Thyroid gland (tissue), 4 donors: ENCODE measurements around the gene SLC28A1. TPM values are rescaled to one million over a fixed set of nuclear protein-coding genes. Genes with fewer than 3 reads are reported as not detected.

ENCODE experiments used
- DNase-seq, 2 donors: peaks; one replicate each; pipeline ENCODE4 v3.0.0-alpha.2; 2019
- H3K27ac ChIP-seq, 3 donors: fragments of 200-600 bp; sonication (generic); 1 replicate in 2 of 3; 2 replicates in 1 of 3; pipeline ENCODE4 v1.5.1; 2016 to 2019; ENCODE audit warnings: mild to moderate bottlenecking in 1 of 3, moderate library complexity in 1 of 3
- H3K27me3 ChIP-seq: fragments of 200-600 bp; sonication (generic); one replicate; pipeline ENCODE4 v1.5.1; 2019
- H3K36me3 ChIP-seq, 2 donors: fragments of 200-600 bp; sonication (generic); one replicate each; pipeline ENCODE4 v1.5.1; 2016 to 2019
- H3K4me1 ChIP-seq, 2 donors: fragments of 200-600 bp; sonication (generic); one replicate each; pipeline ENCODE4 v1.5.1; 2017 to 2019
- H3K4me3 ChIP-seq, 3 donors: fragments of 200-600 bp; sonication (generic); replicated peaks in 1 of 3; 1 replicate in 2 of 3; 2 replicates in 1 of 3; pipeline ENCODE4 v1.5.1; 2016; ENCODE audit warnings: mild to moderate bottlenecking in 1 of 3
- H3K9me3 ChIP-seq: fragments of 200-600 bp; sonication (generic); one replicate; pipeline ENCODE4 v1.5.1; 2017
- POLR2A ChIP-seq, 2 donors: fragments of 450-650 bp; IDR thresholded peaks; one replicate each; pipeline ENCODE4 v1.6.1; 2017; ENCODE audit warnings: antibody characterized with exemption in 2 of 2, mild to moderate bottlenecking in 2 of 2, moderate library complexity in 1 of 2
- WGBS, 2 donors: methylation state at CpG; one replicate each; pipeline ENCODE4 v1.1.5; 2017; 5-methylcytosine and 5-hydroxymethylcytosine counted together
- intact Hi-C: fragments of 100-400 bp; cut with DNase I; formaldehyde crosslinking; loops from one replicate; pipeline ENCODE4 v1.15.1; 2023
- total RNA-seq, 4 donors: library from RNA; depleted of rRNA; stranded (reverse); fragments of >200 nt; gene quantifications; one replicate each; pipeline ENCODE4 v1.2.3, GENCODE V29; 2016
- TF ChIP-seq, protein P1 (sequence below), 6 experiments: fragments of 200-600 bp in 3 of 6; fragments of 450-650 bp in 3 of 6; sonication (generic) in 3 of 6; IDR thresholded peaks; one replicate each; pipeline ENCODE4 v1.5.1; 2016 to 2019; ENCODE audit warnings: antibody characterized with exemption in 6 of 6, mild to moderate bottlenecking in 2 of 6, inconsistent platforms in 1 of 6, moderate library complexity in 1 of 6

SLC28A1 gene
- total RNA-seq, 4 donors from 2014 or later = not detected

DNA sequence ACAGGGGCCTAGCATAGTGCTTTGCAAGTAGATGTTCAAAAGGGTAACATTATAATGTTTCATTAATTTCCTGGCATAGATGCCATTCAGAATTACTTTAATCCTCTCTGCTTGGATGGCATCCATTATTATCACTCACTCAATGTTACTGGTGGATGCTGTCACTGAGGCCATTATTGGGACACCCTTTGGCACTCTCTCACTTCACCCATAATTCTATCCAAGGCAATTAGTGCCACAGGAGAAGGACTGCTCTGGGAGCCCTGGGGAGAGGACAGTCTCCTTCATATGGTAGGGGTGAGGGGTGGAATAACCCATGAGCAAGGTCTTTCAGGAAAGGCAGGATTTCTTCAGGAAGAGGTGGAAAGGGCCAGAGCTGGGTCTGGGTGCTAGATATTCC lies 28.7 kb upstream of the SLC28A1 start:
- Histone ChIP-seq H3K27me3 (no peaks in the 10 kb centered on the region), H3K4me1 (no peaks in the 10 kb centered on the region), H3K27ac (no peak overlapping the region), H3K4me3 (no peak overlapping the region), H3K9me3 (no peaks in the 10 kb centered on the region), H3K36me3 (peaks cover 0 to 5% of the 10 kb centered on the region in 2 donors)
- no peak for DNase-seq
- intact Hi-C loops = no loop called here
- TF ChIP-seq, protein P1, sequence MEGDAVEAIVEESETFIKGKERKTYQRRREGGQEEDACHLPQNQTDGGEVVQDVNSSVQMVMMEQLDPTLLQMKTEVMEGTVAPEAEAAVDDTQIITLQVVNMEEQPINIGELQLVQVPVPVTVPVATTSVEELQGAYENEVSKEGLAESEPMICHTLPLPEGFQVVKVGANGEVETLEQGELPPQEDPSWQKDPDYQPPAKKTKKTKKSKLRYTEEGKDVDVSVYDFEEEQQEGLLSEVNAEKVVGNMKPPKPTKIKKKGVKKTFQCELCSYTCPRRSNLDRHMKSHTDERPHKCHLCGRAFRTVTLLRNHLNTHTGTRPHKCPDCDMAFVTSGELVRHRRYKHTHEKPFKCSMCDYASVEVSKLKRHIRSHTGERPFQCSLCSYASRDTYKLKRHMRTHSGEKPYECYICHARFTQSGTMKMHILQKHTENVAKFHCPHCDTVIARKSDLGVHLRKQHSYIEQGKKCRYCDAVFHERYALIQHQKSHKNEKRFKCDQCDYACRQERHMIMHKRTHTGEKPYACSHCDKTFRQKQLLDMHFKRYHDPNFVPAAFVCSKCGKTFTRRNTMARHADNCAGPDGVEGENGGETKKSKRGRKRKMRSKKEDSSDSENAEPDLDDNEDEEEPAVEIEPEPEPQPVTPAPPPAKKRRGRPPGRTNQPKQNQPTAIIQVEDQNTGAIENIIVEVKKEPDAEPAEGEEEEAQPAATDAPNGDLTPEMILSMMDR (IDR thresholded peaks at IDR 0.05) = no peak
- TF ChIP-seq POLR2A (IDR thresholded peaks at IDR 0.05) = no peak

DNA sequence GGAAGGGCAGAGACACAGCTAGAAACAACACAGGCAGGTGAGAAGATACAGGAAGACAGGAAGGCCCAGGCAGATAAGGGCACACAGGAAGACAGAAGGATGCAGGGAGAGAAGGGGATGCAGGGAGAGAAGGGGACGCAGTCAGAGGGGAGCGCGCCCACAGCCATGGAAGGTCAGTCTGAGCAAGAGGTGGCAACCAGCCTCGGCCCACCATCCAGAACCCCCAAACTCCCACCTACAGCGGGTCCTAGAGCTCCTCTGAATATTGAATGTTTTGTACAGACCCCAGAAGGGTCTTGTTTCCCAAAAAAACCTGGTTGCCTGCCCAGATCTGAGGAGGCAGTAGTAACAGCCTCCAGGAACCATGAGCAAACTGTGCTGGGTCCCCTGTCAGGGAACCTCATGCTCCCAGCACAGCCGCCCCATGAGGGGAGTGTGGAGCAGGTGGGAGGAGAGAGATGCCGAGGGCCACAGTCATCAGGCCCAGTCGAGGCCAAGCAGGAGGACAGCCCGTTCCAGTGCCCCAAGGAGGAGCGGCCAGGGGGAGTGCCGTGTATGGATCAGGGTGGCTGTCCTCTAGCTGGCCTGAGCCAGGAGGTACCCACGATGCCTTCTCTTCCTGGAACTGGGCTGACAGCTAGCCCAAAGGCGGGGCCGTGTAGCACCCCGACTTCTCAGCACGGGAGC lies 27.6 kb upstream of the SLC28A1 start:
- H3K27ac ChIP-seq = no peak overlapping the region
- no peaks in the 10 kb centered on the region for H3K27me3 ChIP-seq
- no peak overlapping the region for H3K4me3 ChIP-seq
- H3K9me3 ChIP-seq = no peaks in the 10 kb centered on the region
- H3K36me3 ChIP-seq = peaks cover 0 to 5% of the 10 kb centered on the region in 2 donors
- 92 to 93% methylated on average over 8 to 13 of the region's 16 CpGs for WGBS, 2 donors
- H3K4me1 ChIP-seq = no peaks in the 10 kb centered on the region
- intact Hi-C loops = no loop called here
- DNase-seq = no peak
- TF ChIP-seq POLR2A (IDR thresholded peaks at IDR 0.05) = no peak
- TF ChIP-seq, protein P1 (IDR thresholded peaks at IDR 0.05) = no peak

DNA sequence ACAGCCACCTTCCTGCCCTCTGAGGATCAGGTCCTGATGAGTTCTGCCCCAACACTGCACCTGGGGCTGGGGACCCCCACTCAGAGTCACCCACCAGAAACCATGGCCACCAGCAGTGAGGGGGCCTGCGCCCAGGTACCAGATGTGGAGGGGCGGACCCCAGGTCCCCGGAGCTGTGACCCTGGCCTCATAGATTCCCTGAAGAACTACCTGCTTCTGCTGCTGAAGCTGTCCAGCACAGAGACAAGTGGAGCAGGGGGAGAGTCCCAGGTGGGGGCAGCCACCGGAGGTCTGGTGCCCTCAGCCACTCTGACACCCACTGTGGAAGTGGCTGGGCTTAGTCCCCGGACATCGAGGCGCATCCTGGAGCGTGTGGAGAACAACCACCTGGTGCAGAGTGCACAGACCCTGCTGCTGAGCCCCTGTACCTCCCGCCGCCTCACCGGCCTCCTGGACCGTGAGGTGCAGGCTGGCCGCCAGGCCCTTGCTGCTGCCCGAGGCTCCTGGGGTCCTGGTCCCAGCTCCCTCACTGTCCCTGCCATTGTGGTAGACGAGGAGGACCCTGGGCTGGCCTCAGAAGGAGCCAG lies 27.0 kb upstream of the SLC28A1 start:
- WGBS, 2 donors = 67 to 92% methylated on average over 1 to 10 of the region's 15 CpGs
- H3K4me3 ChIP-seq = no peak overlapping the region
- H3K9me3 ChIP-seq = no peaks in the 10 kb centered on the region
- H3K4me1 ChIP-seq = no peaks in the 10 kb centered on the region
- H3K27me3 ChIP-seq = no peaks in the 10 kb centered on the region
- H3K27ac ChIP-seq = no peak overlapping the region
- no peak for DNase-seq
- H3K36me3 ChIP-seq = peaks cover 0 to 5% of the 10 kb centered on the region in 2 donors
- no peak for TF ChIP-seq POLR2A (IDR thresholded peaks at IDR 0.05)
- intact Hi-C loops = no loop called here

DNA sequence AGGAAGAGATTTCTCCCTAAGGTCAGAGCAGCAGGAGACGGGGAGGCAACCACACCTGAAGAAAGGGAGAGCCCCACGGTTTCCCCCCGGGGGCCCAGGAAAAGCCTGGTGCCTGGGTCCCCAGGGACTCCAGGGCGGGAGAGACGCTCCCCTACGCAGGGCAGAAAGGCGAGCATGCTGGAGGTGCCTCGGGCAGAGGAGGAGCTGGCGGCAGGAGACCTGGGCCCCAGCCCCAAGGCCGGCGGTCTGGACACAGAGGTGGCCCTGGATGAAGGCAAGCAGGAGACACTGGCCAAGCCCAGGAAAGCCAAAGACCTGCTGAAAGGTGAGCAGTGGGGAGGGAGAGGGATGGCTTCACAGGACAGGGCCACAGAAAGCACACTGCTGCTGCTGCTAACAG lies 26.2 kb upstream of the SLC28A1 start:
- H3K9me3 ChIP-seq = no peaks in the 10 kb centered on the region
- no peak overlapping the region for H3K27ac ChIP-seq
- no peaks in the 10 kb centered on the region for H3K27me3 ChIP-seq
- peaks cover 0 to 5% of the 10 kb centered on the region in 2 donors for H3K36me3 ChIP-seq
- no peaks in the 10 kb centered on the region for H3K4me1 ChIP-seq
- DNase-seq = no peak
- intact Hi-C loops = no loop called here
- no peak overlapping the region for H3K4me3 ChIP-seq
- TF ChIP-seq, protein P1 (IDR thresholded peaks at IDR 0.05) = no peak
- TF ChIP-seq POLR2A (IDR thresholded peaks at IDR 0.05) = no peak
- 94 to 97% methylated on average over 6 to 11 of the region's 11 CpGs for WGBS, 2 donors

GRCh38 chr15:84859144-84859543 lies 25.3 kb upstream of the SLC28A1 start:
- TF ChIP-seq, protein P1 (IDR thresholded peaks at IDR 0.05) = no peak
- TF ChIP-seq POLR2A (IDR thresholded peaks at IDR 0.05) = no peak
- no peaks in the 10 kb centered on the region for H3K27me3 ChIP-seq
- no peaks in the 10 kb centered on the region for H3K9me3 ChIP-seq
- no peak overlapping the region for H3K4me3 ChIP-seq
- peaks cover 0 to 5% of the 10 kb centered on the region in 2 donors for H3K36me3 ChIP-seq
- H3K4me1 ChIP-seq = no peaks in the 10 kb centered on the region
- no peak overlapping the region for H3K27ac ChIP-seq
- no peak for DNase-seq
- intact Hi-C loops = no loop called here
- WGBS, 2 donors = 92 to 94% methylated on average over 8 of the region's 8 CpGs
